ENCODE data around the gene MTUS2.

The MTUS2 gene

DNA sequence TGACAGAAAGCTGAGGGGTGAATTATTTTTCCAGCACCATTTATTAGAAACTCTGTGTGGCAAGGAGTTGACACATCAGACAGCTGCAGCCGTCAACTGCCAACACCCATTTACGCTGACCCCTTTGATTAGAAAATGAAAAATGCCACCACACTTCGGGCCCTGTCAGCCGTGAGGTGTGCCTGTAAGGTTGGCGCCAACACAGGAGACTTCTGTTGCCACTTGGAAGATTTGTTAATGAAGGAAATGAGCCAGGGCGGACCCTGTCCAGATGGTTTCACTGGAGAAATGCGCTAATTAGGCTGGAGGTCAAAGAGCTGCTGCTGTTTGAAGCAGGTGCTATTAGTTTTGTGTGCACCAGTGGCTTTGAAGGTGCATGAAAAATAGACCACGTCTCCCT, 297.5 kb downstream of the MTUS2 start:
- no peak for DNase-seq

GRCh38 chr13:29118471-29118870, 298.3 kb downstream of the MTUS2 start:
- no peak for DNase-seq

GRCh38 chr13:29125191-29125933, 305.2 kb downstream of the MTUS2 start:
- DNase-seq: no peak

DNA sequence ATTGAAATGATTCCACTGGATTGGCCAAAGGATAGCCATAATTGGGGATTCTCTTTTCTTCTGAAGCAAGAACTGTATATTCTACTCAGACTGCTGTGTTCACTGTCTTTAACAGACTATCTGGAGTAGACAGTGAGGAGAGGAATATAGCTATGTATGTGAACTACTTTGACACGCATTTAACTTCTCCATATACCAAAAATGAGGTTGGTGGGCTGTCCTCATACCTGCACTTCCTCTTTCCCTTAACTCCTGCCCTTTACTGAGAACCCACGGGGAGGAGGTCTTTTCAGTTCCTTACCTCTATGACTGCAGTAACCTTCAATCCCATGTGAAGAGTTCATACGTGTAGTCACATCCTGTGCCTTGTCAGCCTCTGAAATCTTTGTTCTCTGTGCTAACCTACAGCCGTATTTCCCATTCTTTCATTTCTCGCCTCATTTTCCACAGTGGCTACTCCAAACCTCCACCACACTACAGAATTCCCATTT, 305.8 kb downstream of the MTUS2 start:
- no peak for DNase-seq

DNA sequence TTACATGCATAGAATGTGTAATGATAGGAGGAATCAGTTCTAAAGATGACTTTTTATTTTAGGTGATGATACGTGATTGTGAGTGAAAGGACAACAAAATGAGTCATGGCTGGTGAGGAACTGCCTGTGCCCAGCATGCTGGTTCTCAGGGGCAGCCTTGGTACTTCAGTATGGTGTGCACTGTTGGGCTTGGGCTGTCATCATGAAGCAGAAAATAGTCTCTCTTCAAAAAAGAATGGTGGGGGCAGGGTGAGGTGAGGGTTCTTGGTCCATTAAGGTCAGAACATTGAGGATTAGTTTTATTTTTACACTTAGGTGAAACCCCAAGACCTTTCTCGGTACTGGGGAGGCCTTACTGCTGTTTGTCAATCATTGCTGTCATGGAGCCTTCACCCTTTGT, 309.5 kb downstream of the MTUS2 start:
- DNase-seq: no peak

DNA sequence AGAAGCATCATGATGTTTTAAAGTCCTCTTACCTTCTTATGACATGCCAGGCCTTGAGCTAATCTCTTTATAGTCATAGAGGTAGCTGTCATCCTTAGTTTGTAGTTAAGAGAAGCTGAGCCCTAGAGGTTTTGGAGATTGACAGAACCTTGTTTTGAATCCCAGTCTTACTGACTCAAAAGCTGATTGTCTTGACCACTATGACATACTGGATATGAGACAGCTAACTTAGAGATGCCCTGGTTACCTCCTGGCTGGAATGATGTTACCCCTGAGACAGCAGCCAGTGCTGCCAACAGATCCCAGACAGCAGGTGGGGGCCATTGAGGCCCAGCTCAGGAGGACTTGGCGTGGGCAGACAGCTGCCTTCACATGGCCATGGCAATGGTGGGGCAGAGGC, 311.0 kb downstream of the MTUS2 start:
- DNase-seq: no peak

DNA sequence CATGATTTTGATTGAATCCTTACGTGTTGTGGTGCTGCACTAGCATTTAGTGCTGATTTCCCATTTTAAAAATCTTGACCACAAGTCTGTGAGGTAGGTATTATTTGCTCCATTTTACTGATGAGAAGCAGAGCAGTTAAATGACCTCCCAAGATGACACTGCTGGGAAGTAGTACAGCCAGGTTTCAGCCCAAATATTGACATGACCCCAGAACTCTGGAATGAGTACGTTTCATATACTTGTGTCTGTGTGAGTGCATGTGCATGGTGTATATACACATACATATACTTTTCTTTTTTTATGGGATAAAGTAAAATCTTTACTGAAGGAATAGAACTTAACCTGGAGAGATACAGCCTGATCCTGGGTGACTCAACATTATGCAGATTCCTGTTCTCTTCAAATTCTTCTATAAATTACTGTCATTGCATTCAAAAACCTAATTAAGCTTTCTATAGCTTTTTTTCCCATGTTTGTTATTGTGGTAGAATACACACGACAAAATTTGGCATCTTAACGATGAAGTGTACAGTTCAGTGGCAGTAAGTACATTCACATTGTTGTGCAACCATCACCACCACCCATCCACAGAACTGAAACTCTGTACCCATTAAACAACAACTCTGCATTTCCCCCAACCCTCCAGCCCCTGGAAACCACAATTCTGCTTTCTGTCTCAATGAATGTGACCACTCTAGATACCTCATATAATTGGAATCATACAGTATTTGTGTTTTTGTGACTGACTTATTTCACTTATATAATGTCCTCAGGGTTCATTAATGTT, 311.9 kb downstream of the MTUS2 start:
- DNase-seq: no peak

- DNase-seq: no peak
Observed at GRCh38 chr13:29136341-29136740, 316.2 kb downstream of the MTUS2 start.

GRCh38 chr13:29137016-29137415, 316.9 kb downstream of the MTUS2 start:
- no peak for DNase-seq

DNA sequence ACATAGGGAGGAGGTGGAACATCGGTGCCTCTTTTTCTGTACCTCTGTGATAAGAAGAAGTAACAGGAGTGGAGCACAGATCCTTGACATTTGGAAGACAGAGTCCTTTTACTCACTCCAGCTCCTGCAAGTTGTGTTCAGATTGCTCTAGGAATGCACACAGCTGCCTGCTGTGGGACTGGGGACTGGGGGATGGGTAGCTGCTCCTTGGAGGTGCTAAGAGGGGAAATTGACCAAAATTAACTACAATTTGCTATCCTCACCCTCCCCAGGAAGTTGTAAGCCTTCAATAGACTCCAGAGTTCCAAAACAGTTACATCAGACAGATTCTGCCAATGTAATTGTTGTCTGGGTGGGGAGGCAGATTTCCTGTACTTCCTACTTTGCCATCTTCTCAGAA, 317.9 kb downstream of the MTUS2 start:
- no peak for DNase-seq

DNA sequence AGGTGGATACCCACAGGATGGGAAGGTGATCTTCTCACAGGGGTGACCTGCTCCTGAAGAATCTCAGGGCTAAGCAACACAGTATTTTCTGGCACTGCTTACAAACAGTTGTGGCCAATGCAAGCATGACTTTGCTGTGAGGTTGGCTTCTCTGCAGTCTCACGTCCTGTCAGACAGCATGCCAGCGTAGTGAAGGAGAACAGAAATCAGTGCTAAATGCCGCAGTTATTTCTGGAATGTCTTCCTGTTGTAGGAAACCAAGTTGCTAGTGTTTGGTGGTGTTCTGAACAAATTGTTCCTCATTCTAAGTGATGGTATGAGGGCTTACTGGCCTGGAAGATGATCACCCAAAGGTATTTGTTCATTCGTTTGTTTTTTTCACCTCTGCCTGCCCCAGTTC, 320.1 kb downstream of the MTUS2 start:
- no peak for DNase-seq

- no peak for DNase-seq
Observed at GRCh38 chr13:29143847-29144246, 323.7 kb downstream of the MTUS2 start.

GRCh38 chr13:29154390-29154789, 334.3 kb downstream of the MTUS2 start:
- DNase-seq: no peak

GRCh38 chr13:29156136-29156535, 336.0 kb downstream of the MTUS2 start:
- no peak for DNase-seq

- DNase-seq: no peak
Observed at GRCh38 chr13:29159871-29160270, 339.7 kb downstream of the MTUS2 start.

GRCh38 chr13:29160862-29161261, 340.7 kb downstream of the MTUS2 start:
- no peak for DNase-seq

DNA sequence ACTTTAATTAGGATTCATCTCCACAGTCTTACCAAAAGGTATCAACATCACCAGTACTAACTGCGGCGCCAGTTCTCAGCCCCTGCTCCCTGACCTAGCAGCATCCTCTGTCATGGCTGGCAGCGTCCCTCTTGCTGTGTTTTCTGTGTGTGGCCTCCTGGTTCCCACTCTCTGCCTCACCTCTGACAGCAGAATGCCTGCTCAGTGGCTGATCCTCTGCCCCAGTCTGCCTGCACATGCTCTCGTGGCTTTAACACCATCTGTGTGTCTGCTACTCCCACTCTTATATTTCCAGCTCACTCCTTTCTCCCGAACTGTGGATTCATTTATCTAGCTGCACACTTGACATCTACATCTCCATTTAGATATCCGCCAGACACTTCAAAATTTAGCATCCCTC, 341.5 kb downstream of the MTUS2 start:
- no peak for DNase-seq

GRCh38 chr13:29162638-29163235, 342.6 kb downstream of the MTUS2 start:
- no peak for DNase-seq

DNA sequence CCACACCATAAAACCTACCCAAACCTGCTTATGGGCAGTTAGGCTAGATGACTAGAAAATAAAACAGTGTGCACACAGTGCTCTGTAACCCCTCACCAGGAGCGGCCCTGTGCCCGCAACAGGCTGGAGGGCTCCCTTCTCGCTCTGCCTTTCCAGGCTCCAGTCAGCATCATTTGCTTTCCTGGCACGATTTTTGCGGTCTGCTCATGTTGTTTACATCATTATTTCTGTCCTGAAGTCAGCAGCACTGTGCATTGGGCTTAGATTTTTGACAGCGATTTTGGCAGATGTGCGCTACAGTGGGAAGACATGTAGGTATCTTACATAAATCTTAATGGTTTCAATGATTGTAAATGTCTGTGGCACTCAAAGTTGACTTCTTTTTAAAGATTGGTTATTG, 344.0 kb downstream of the MTUS2 start:
- DNase-seq: no peak

- DNase-seq: no peak
Observed at GRCh38 chr13:29165216-29165615, 345.1 kb downstream of the MTUS2 start.

DNA sequence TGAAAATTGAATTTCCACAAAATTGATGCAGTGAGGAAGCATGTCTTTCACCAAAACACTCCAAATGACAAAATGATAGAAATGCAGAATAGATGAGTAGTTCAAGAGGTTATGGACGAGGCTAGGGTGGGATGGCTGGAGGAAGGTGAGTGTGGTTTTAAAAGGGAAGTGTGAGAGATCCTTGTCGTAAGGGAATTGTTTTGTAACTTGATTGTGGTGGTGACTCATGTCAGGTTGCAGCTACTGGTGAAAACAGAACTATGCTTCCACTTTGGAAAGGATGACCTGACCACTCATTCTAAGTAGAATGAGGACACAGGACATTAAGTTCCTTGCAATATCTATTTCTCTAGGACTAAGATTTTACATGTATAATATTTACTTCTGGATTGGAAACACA, 345.7 kb downstream of the MTUS2 start:
- no peak for DNase-seq

- DNase-seq: no peak
Observed at GRCh38 chr13:29170436-29171082, 350.4 kb downstream of the MTUS2 start.

DNA sequence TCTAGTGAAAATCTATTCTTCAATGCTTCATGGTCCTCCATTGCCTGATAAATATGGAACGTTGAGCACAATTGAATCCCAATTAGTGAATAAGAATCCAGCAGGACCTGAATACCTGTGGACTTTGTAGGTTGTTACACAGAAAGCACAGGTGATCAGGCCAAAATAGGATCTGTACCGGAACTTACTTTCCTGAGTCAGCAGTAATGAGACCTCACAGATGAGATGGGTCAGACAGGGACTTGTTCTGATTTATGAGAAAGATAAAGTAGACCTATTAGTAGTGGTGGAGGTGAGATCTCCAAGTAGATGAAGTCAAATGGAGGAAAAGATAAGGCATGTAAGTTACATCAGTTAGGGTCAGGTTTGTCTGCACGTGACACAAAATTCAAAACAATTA, 351.1 kb downstream of the MTUS2 start:
- no peak for DNase-seq

Measured in NCI-H1048 (cell line).